Peyer's patch (tissue), 4 donors: ENCODE results near the gene KLHL6. TPM values are rescaled to one million over a fixed set of nuclear protein-coding genes. Genes with fewer than 3 reads are reported as not detected.
"Not testable (repeated sequence)": the region's sequence is repeated elsewhere in the genome, so short reads cannot be mapped to it uniquely, and the experiment has no call there.

ENCODE experiments used
- DNase-seq, 3 donors: peaks; one replicate each; pipeline ENCODE4 v3.0.0-alpha.2; 2017 to 2019
- H3K27ac ChIP-seq, 4 donors: fragments of 200-600 bp; sonication (generic); one replicate each; pipeline ENCODE4 v1.5.1; 2016 to 2019
- H3K27me3 ChIP-seq, 2 donors: fragments of 200-600 bp; sonication (generic); one replicate each; pipeline ENCODE4 v1.5.1; 2019
- H3K36me3 ChIP-seq, 3 donors: fragments of 200-600 bp; sonication (generic); one replicate each; pipeline ENCODE4 v1.5.1; 2016 to 2019
- H3K4me1 ChIP-seq, 4 donors: fragments of 200-600 bp; sonication (generic); one replicate each; pipeline ENCODE4 v1.5.1; 2016 to 2019
- H3K4me3 ChIP-seq, 4 donors: fragments of 200-600 bp; sonication (generic); 1 replicate in 3 of 4; 2 replicates in 1 of 4; pipeline ENCODE4 v1.5.1; 2016 to 2019; ENCODE audit warnings: mild to moderate bottlenecking in 1 of 4
- H3K9me3 ChIP-seq, 4 donors: fragments of 200-600 bp; sonication (generic); one replicate each; pipeline ENCODE4 v1.5.1; 2016 to 2019; ENCODE audit warnings: mild to moderate bottlenecking in 1 of 4
- POLR2A ChIP-seq, 2 donors: fragments of 450-650 bp; IDR thresholded peaks; one replicate each; pipeline ENCODE4 v1.5.1; 2017; ENCODE audit warnings: antibody characterized with exemption in 2 of 2, mild to moderate bottlenecking in 2 of 2, moderate library complexity in 2 of 2
- small RNA-seq, 2 donors: library from RNA; depleted of rRNA; stranded (forward); fragments of <200 nt; gene quantifications; one replicate each; pipeline ENCODE3, GENCODE V24; 2016
- total RNA-seq, 4 donors: library from RNA; depleted of rRNA; stranded (reverse); fragments of >200 nt; gene quantifications; one replicate each; pipeline ENCODE4 v1.1.0, GENCODE V29; 2016
- TF ChIP-seq, protein P1 (sequence below), 6 experiments: fragments of 450-650 bp in 4 of 6; fragments of 200-600 bp in 2 of 6; sonication (generic) in 1 of 6; IDR thresholded peaks; one replicate each; pipeline ENCODE4 v1.5.1; 2017 to 2019; ENCODE audit warnings: antibody characterized with exemption in 6 of 6, mild to moderate bottlenecking in 3 of 6, moderate library complexity in 1 of 6

The KLHL6 gene
- total RNA-seq, 4 donors from 2014 or later, result 1.6 to 53.6 (median 4.9) TPM

GRCh38 chr3:183442994-183443393 lies 112.5 kb downstream of the KLHL6 start:
- Histone ChIP-seq H3K36me3 (no peaks in the 10 kb centered on the region), H3K27me3 (no peaks in the 10 kb centered on the region), H3K4me1 (peaks cover 0 to 1% (median 0%) of the 10 kb centered on the region in 4 donors), H3K4me3 (no peak overlapping the region), H3K27ac (no peak overlapping the region), H3K9me3 (peaks cover 0 to 5% (median 0%) of the 10 kb centered on the region in 4 donors)
- DNase-seq, result no peak
- TF ChIP-seq, protein P1, sequence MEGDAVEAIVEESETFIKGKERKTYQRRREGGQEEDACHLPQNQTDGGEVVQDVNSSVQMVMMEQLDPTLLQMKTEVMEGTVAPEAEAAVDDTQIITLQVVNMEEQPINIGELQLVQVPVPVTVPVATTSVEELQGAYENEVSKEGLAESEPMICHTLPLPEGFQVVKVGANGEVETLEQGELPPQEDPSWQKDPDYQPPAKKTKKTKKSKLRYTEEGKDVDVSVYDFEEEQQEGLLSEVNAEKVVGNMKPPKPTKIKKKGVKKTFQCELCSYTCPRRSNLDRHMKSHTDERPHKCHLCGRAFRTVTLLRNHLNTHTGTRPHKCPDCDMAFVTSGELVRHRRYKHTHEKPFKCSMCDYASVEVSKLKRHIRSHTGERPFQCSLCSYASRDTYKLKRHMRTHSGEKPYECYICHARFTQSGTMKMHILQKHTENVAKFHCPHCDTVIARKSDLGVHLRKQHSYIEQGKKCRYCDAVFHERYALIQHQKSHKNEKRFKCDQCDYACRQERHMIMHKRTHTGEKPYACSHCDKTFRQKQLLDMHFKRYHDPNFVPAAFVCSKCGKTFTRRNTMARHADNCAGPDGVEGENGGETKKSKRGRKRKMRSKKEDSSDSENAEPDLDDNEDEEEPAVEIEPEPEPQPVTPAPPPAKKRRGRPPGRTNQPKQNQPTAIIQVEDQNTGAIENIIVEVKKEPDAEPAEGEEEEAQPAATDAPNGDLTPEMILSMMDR (IDR thresholded peaks at IDR 0.05), result no peak
- no peak for TF ChIP-seq POLR2A (IDR thresholded peaks at IDR 0.05)

DNA sequence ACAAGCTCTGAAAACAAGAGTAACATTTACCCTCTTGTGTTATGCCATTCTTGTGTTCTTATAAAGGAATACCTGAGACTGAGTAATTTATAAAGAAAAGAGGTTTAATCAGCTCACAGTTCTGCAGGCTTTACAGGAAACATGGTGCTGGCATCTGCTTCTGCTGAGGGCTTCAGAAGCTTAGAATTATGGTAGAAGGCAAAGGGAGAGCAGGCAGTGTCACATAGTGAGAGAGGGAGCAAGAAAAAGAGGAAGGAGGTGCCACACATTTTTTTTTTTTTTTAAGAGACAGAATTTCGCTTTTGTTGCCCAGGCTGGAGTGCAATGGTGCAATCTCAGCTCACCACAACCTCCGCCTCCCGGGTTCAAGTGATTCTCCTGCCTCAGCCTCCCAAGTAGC lies 115.0 kb downstream of the KLHL6 start:
- H3K4me1 ChIP-seq, H3K4me3 ChIP-seq, H3K27ac ChIP-seq, H3K9me3 ChIP-seq, DNase-seq, H3K27me3 ChIP-seq, H3K36me3 ChIP-seq: not testable (repeated sequence)

DNA sequence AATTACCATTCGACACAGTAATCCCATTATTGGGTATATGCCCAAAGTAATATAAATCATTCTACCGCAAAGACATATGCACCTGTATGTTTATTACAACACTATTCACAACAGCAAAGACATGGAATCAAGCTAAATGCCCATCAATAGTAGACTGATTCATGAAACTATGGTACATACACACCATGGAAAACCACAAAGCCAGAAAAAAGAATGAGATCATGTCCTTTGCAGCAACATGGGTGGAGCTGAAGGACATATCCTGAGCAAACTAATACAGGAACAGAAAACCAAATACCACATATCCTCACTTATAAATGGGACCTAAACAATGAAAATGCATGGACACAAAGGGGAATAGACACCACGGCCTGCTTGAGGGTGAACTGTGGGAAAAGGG lies 116.0 kb downstream of the KLHL6 start:
- H3K4me1 ChIP-seq, result no peaks in the 10 kb centered on the region
- no peak overlapping the region for H3K27ac ChIP-seq
- TF ChIP-seq, protein P1 (IDR thresholded peaks at IDR 0.05), result no peak
- no peak for TF ChIP-seq POLR2A (IDR thresholded peaks at IDR 0.05)
- DNase-seq, result no peak
- H3K36me3 ChIP-seq, result no peaks in the 10 kb centered on the region
- no peaks in the 10 kb centered on the region for H3K27me3 ChIP-seq
- H3K9me3 ChIP-seq, result peaks cover 0 to 5% (median 0%) of the 10 kb centered on the region in 4 donors
- H3K4me3 ChIP-seq, result no peak overlapping the region

- no peak for TF ChIP-seq POLR2A (IDR thresholded peaks at IDR 0.05)
- TF ChIP-seq, protein P1 (IDR thresholded peaks at IDR 0.05), result no peak
- Histone ChIP-seq H3K27me3 (no peaks in the 10 kb centered on the region), H3K27ac (no peak overlapping the region), H3K36me3 (no peaks in the 10 kb centered on the region), H3K9me3 (peaks cover 0 to 3% (median 0%) of the 10 kb centered on the region in 4 donors), H3K4me3 (no peak overlapping the region), H3K4me1 (no peaks in the 10 kb centered on the region)
- DNase-seq, result peak in 2 of 3 donors; percentile 51 to 53
Measured at GRCh38 chr3:183438735-183439134, 116.8 kb downstream of the KLHL6 start.

GRCh38 chr3:183437666-183438564 lies 117.6 kb downstream of the KLHL6 start:
- Histone ChIP-seq H3K27me3 (no peaks in the 10 kb centered on the region), H3K4me3 (no peak overlapping the region), H3K9me3 (no peaks in the 10 kb centered on the region), H3K36me3 (no peaks in the 10 kb centered on the region), H3K4me1 (no peaks in the 10 kb centered on the region), H3K27ac (no peak overlapping the region)
- TF ChIP-seq POLR2A (IDR thresholded peaks at IDR 0.05), result no peak
- TF ChIP-seq, protein P1 (IDR thresholded peaks at IDR 0.05), result no peak
- no peak for DNase-seq

Small RNA genes within 50 kb of the gene (small RNA-seq; reads per million reads assigned to genes)
- gene RF00092 (0 reads per million in 2 donors), gene RF00394 (0 reads per million in 2 donors), gene RF01241 (0 reads per million in 2 donors), gene SNORA63D (2.9 to 4.7 reads per million in 2 donors)

Other genes starting within 250 kb of the KLHL6 start
- gene MCF2L2, start 127.1 kb downstream of the KLHL6 start, total RNA-seq, result 10 to 100 TPM in 1 of 4 donors, 1 to 10 TPM in 2, under 1 TPM in 1; 0.67 to 12.4 (median 1.1) TPM
- 10 to 100 TPM; 57.2 to 85.1 (median 66.7) TPM for gene KLHL24, start 79.9 kb upstream of the KLHL6 start, total RNA-seq
- 10 to 100 TPM; 24.3 to 56.9 (median 27.7) TPM for gene YEATS2, start 142.1 kb upstream of the KLHL6 start, total RNA-seq